ENCODE measurements around the gene VAC14. TPM values are rescaled to one million over a fixed set of nuclear protein-coding genes. Genes with fewer than 3 reads are reported as not detected.
A peak's percentile ranks its signal among the peaks of the same experiment; 100 is the strongest.

The VAC14 gene
- total RNA-seq, 1 experiment from 2014 or later = 92.3 TPM

DNA sequence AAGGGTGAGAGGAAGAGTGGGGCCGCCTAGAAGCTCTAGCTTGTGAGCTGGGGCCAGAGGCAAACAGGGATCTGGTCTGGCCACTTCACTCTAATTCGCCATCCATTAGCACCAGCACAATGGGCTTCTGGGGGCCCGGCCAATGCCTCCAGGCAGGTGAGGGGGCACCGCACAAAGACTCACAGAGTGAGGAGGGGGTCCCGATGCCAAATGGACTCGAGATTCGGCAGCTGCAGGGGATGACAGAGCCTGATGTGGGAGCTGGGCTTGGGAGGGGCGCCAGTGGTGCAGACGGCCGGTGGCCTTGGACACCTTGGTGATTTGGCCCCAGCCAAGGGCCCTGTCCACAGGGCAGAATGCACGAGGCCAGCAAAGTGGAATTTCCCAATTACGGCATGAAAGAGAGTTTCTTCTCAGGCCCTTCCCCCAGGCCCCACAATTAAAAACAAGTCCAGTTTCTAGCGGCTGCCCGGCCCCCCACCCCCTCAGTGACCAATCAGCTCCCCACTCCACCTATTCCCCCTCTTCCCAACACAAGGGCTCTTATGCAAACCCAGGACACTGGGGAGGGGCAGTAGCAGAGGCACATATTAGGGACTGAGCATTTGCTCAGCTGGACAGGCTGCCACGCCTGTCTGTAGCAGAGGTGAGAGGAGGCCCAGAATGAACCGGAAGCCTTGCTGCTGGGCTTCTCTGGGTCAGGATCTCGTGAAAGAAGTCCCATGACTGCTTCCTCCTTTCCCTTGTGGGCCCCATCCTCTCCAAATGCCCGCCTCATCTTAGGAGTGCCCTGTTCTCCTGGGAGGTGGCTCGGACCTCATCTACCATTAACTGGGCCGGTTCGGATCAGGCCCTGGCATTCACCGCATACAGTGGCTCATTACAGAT, 75.7 kb downstream of the VAC14 start:
- no peak for DNase-seq (ENCODE audit: low spot score)

- no peak for DNase-seq (ENCODE audit: low spot score)
Measured at GRCh38 chr16:70724146-70725023, 76.6 kb downstream of the VAC14 start.

GRCh38 chr16:70723740-70724145, 77.2 kb downstream of the VAC14 start:
- no peak for DNase-seq (ENCODE audit: low spot score)

DNA sequence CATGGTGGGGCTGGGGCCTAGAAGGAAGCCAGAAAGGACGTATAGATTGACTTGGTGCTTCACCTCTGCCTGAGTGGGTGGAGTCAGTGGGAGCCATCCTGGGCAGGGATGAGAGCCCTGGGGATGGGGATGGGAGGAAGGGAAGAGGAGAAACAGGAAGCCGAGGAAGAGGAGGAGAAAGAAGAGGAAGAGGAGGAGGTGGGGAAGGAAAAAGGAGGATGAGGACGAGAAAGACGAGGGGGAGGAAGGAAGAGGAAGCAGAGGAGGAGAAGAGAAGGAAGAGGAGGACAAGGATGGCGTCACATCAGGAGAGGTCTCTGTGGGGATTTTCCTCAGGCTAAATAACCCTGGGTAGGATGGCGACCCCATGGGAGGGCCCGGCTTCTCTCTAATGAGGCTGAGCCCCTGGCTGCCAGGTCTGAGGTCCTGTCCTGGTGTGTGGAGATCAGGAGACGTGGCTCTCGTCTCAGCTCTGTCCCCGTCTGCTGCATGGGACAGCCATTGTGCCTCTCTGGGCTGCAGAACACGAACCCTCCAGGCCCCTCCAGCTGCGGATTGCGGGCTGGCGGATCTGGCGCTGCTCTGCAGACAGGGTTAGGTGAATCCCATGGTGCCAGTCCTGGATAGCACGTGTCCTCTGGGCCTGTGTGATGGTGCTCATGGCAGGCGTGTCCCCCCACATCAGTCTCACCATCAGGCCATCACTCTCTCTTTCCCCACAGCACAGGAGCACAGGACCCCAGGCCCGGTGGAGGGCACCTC, 79.6 kb downstream of the VAC14 start:
- DNase-seq (ENCODE audit: low spot score) = no peak

- DNase-seq (ENCODE audit: low spot score) = no peak
Measured at GRCh38 chr16:70720425-70721201, 80.3 kb downstream of the VAC14 start.

- no peak for DNase-seq (ENCODE audit: low spot score)
Measured at GRCh38 chr16:70717065-70717464, 83.9 kb downstream of the VAC14 start.

- DNase-seq (ENCODE audit: low spot score) = no peak
Measured at GRCh38 chr16:70715860-70716357, 85.0 kb downstream of the VAC14 start.

GRCh38 chr16:70715055-70715858, 85.7 kb downstream of the VAC14 start:
- peak; percentile 81 for DNase-seq (ENCODE audit: low spot score)

DNA sequence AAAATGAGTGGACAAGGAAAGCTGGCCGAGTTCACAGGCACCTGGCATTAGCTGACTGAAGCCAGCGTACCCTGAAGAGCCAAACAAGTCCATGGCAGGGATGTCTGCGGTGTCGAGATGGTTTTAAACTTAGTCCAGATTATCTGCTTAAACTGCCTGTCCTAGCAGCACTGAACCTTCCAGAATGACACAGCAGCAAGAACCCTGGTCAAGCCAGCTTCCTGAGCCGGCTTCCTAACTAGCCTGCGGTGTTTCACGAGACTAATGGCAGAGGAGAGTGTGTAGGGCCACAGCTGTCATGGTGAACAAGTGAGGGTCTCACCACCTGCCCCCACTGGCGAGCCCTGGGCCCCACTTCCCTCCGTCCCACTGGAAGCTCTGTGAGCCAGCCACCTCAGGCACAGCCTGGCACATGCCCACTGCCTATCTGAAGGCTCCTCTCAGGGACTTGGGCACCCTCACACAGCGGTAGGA, 86.3 kb downstream of the VAC14 start:
- DNase-seq (ENCODE audit: low spot score) = no peak

- no peak for DNase-seq (ENCODE audit: low spot score)
Measured at GRCh38 chr16:70713824-70714223, 87.1 kb downstream of the VAC14 start.

- DNase-seq (ENCODE audit: low spot score) = no peak
Measured at GRCh38 chr16:70713342-70713741, 87.6 kb downstream of the VAC14 start.

DNA sequence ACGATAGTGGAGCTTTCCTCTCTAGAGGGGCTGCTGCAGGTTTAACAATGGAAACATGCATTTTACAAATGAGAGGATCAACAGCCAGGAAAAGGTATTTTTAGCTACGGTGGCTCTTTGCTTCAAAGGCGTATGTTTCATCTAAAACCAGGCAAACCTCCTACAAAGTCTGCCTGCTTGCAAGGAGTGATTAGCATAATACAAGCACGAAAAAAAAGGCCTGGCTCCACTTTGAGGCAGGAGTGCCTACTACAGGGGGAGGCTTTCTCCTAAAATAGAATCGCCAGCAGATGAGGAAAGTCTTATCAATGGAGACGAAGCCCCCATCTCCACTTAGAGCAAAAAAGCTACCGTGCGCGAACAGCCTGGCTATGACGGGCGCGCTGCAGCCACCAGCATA, 88.0 kb downstream of the VAC14 start:
- DNase-seq (ENCODE audit: low spot score) = no peak

- DNase-seq (ENCODE audit: low spot score) = no peak
Measured at GRCh38 chr16:70712359-70712758, 88.6 kb downstream of the VAC14 start.

DNA sequence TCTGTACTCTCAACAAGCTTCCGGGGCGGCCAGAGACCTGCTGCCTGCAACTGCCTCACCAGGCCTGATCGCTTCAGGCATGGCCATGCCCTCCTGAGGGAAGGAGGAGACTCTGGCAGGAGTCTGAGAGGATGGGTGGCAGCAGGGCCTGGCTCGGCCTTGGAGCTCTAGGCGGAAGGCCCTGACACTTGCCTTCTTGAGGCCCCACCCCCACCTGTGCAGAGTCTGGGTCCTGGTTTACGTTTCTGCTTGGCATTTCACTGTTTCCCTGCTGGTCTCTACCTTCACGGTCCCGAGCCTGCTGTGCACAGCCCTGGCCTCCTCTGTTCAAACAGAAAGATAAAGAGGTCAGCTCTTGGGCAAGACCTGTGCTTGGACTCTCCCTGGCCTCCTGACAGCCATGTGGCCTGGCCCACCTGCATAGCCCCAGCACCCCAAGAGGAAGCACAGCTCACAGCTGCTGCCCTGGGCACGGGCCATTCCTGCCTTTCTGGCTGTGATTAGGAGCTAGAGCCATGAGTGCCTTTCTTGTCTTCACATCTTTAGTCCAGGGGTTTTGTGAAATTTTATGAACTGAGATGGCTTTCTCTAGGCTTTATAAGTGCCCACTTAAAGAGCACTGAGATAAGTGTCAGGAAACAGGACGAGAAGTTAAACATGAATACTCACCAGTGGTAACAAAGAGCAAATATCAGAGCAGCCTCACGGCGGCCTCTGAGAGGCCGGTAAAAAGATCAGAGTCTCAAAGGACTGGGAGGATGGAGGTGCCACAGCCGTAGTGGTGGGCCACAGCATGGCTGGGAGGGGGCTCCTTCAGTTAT, 89.5 kb downstream of the VAC14 start:
- no peak for DNase-seq (ENCODE audit: low spot score)

DNA sequence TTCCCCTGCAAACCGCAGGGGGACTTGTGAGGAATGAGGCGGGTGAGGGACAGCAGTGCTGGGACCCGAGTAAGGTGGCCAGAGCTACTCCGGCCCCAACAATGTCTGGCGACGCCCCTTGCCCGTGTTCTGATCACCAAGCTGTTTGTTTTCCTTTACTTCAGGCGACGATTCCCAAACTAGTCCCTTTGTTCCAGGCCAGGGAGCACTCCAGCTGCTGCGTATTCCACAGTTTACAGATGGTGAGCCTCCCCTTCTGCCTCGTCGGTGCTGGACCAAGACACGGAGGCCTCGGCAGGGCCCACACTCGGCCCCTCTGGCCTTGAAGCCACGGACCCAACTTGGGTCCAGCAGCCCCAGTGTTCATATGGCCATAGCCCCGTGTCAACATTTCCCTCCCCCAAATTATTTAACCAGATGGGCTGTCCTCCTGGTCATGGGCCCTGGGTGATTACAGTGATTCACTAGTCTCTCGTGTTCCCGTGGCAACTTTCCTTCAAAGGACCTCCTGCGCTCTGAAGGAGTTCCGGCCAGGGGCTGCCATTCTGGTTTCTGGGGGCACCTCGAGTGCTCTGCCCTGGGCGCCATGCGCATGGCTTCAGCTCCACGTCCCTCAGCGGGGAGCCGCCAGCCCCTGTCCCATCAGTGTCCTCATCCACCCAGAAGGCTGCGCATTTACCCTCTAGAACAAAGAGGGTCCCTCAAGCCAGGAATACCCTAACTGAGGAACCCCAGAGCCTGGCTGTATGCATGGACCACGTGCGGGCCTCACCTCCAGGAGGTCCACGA, 90.3 kb downstream of the VAC14 start:
- DNase-seq (ENCODE audit: low spot score) = no peak

GRCh38 chr16:70709942-70710341, 91.0 kb downstream of the VAC14 start:
- no peak for DNase-seq (ENCODE audit: low spot score)

DNA sequence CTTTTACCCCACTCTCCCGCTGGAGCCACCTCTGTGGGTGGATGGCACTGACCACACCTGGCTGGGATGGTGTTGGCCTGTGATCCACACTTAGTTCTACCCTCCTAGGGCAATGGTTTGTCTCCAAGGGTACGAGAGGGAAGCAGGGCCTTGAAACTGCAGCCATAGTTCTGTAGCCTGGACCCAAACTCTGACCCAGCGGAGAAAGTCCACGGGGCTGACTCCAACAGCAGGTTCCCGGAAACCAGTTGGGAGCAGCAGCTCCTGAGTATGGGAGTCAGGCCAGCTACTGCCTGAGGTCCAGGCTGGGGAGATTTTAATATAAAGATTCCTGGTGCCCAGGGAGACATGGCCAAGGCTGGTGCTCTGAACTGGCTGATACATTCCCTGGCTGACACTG, 91.5 kb downstream of the VAC14 start:
- no peak for DNase-seq (ENCODE audit: low spot score)
